ENCODE data around the gene DDX5. TPM values are rescaled to one million over a fixed set of nuclear protein-coding genes. Genes with fewer than 3 reads are reported as not detected.

Gene DDX5
- total RNA-seq, 1 donor from 2014 or later = 758 TPM

- no peak overlapping the region for H3K4me3 Mint-ChIP-seq
- H3K36me3 Mint-ChIP-seq = peaks cover 19% of the 10 kb centered on the region
These were observed 25.9 kb upstream of the DDX5 start for GRCh38 chr17:64531955-64532371.

GRCh38 chr17:64529221-64529620, 23.1 kb upstream of the DDX5 start:
- Mint-ChIP-seq H3K36me3 (peaks cover 23% of the 10 kb centered on the region), H3K27me3 (no peaks in the 10 kb centered on the region), H3K4me1 (ENCODE audit: unreplicated experiment) (no peaks in the 10 kb centered on the region), H3K4me3 (no peak overlapping the region), H3K27ac (no peak overlapping the region), H3K9me3 (no peaks in the 10 kb centered on the region)
- TF ChIP-seq CTCF (conservative IDR thresholded peaks at IDR 0.05) = no peak
- DNase-seq (ENCODE audit: extremely low spot score, unreplicated experiment) = no peak

More at GRCh38 chr17:64531955-64532371, 25.9 kb upstream of the DDX5 start:
- H3K27me3 Mint-ChIP-seq = no peaks in the 10 kb centered on the region
- DNase-seq (ENCODE audit: extremely low spot score, unreplicated experiment) = no peak
- no peak overlapping the region for H3K27ac Mint-ChIP-seq
- no peak for TF ChIP-seq CTCF (conservative IDR thresholded peaks at IDR 0.05)
- H3K9me3 Mint-ChIP-seq = no peaks in the 10 kb centered on the region
- H3K4me1 Mint-ChIP-seq (ENCODE audit: unreplicated experiment) = no peaks in the 10 kb centered on the region

GRCh38 chr17:64527914-64528313, 21.8 kb upstream of the DDX5 start:
- Mint-ChIP-seq H3K27me3 (no peaks in the 10 kb centered on the region), H3K27ac (no peak overlapping the region), H3K4me3 (no peak overlapping the region), H3K4me1 (ENCODE audit: unreplicated experiment) (no peaks in the 10 kb centered on the region), H3K36me3 (peaks cover 28% of the 10 kb centered on the region), H3K9me3 (no peaks in the 10 kb centered on the region)
- TF ChIP-seq CTCF (conservative IDR thresholded peaks at IDR 0.05) = no peak
- DNase-seq (ENCODE audit: extremely low spot score, unreplicated experiment) = no peak

- no peak overlapping the region for H3K27ac Mint-ChIP-seq
- no peaks in the 10 kb centered on the region for H3K27me3 Mint-ChIP-seq
- no peak for DNase-seq (ENCODE audit: extremely low spot score, unreplicated experiment)
- H3K4me1 Mint-ChIP-seq (ENCODE audit: unreplicated experiment) = no peaks in the 10 kb centered on the region
- H3K36me3 Mint-ChIP-seq = peaks cover 26% of the 10 kb centered on the region
- H3K9me3 Mint-ChIP-seq = no peaks in the 10 kb centered on the region
- no peak for TF ChIP-seq CTCF (conservative IDR thresholded peaks at IDR 0.05)
- H3K4me3 Mint-ChIP-seq = no peak overlapping the region
These were observed 14.3 kb upstream of the DDX5 start for GRCh38 chr17:64520359-64520758.

- TF ChIP-seq CTCF (conservative IDR thresholded peaks at IDR 0.05) = no peak
- Mint-ChIP-seq H3K27me3 (no peaks in the 10 kb centered on the region), H3K36me3 (peaks cover 32% of the 10 kb centered on the region), H3K27ac (no peak overlapping the region), H3K4me3 (no peak overlapping the region), H3K9me3 (no peaks in the 10 kb centered on the region), H3K4me1 (ENCODE audit: unreplicated experiment) (no peaks in the 10 kb centered on the region)
- DNase-seq (ENCODE audit: extremely low spot score, unreplicated experiment) = no peak
These were observed 13.5 kb upstream of the DDX5 start for GRCh38 chr17:64519601-64520000.

DNA sequence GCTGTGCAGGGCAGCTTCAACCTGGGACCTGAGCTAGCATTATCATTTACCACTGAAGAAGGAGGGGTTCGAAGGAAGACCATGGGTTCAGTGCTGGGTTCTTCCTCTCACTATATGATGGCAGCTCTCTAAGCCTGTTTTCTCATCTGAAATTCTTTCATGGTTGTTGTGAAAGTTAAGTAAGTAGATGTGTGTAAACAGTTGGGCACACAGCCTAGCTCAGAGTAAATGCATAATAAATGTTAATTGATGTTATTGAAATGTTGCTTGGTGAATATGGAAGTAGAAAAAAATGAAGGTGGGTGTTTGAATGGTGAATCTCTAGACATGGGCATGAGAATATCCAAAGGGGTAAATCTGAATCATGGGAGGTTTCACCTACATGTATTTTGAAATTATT, 9.7 kb upstream of the DDX5 start:
- Mint-ChIP-seq H3K4me1 (ENCODE audit: unreplicated experiment) (no peaks in the 10 kb centered on the region), H3K9me3 (no peaks in the 10 kb centered on the region), H3K4me3 (no peak overlapping the region), H3K27ac (no peak overlapping the region), H3K36me3 (peaks cover 38% of the 10 kb centered on the region), H3K27me3 (no peaks in the 10 kb centered on the region)
- TF ChIP-seq CTCF (conservative IDR thresholded peaks at IDR 0.05) = no peak
- DNase-seq (ENCODE audit: extremely low spot score, unreplicated experiment) = no peak
